HCT116 (cell line): ENCODE results near the gene METTL17. TPM values are rescaled to one million over a fixed set of nuclear protein-coding genes. Genes with fewer than 3 reads are reported as not detected.

ENCODE experiments used
- ATAC-seq: fragments of 200-7000 bp; cut with Tn5 transposase; 2 replicates; pipeline ENCODE4 v1.9.1; 2020; ENCODE audit warnings: mild to moderate bottlenecking, moderate library complexity
- BruUV-seq: library from RNA; stranded (reverse); fragments of 400-500 nt; replicated peaks from 2 replicates; lab custom pipeline; 2021; lab: Mats Ljungman, UMichigan
- CTCF ChIA-PET: fragments of 300-600 bp; sonication (Branson Sonifier 250); formaldehyde crosslinking; loops from one replicate; lab custom pipeline; 2021; ENCODE audit warnings: antibody characterized with exemption; lab: Charles Lee
- POLR2A ChIA-PET: fragments of 300-600, 350-600 bp; sonication (Branson Sonifier 250); formaldehyde crosslinking; loops from one replicate; lab custom pipeline; 2021; ENCODE audit warnings: antibody characterized with exemption; lab: Charles Lee
- RAD21 ChIA-PET, 2 experiments: fragments of 300-600 bp; sonication (Branson Sonifier 250); formaldehyde crosslinking; loops; one replicate each; lab custom pipeline; 2023; ENCODE audit warnings: low total read pairs in 2 of 2; ENCODE audit not compliant: uncharacterized antibody in 2 of 2, unreplicated experiment in 2 of 2, low non-redundant PET in 1 of 2; lab: Charles Lee
- DNase-seq: peaks from one replicate; pipeline ENCODE4 v3.0.0-alpha.2; 2010; ENCODE audit warnings: low read depth, low spot score
- H2AFZ ChIP-seq: fragments of 200-600 bp; shearing (Covaris generic), sonication (generic); 2 replicates; pipeline ENCODE4 v1.6.1; 2017; ENCODE audit warnings: low read depth, mixed run types, mixed read lengths, antibody characterized with exemption, low read length; ENCODE audit not compliant: poor library complexity, severe bottlenecking
- H3K27ac ChIP-seq: 2 replicates; pipeline ENCODE4 v1.5.1; 2012; ENCODE audit warnings: low read depth, low read length
- H3K27me3 ChIP-seq: fragments of 200-600 bp; sonication (generic); 2 replicates; pipeline ENCODE4 v1.6.1; 2016; ENCODE audit warnings: mixed run types, low read length, mixed read lengths; ENCODE audit not compliant: insufficient read depth
- H3K36me3 ChIP-seq, 2 experiments: fragments of 200-500 bp in 1 of 2; fragments of 200-600 bp in 1 of 2; sonication (Bioruptor generic) in 1 of 2; sonication (generic) in 1 of 2; 2 replicates each; pipeline versions ENCODE4 v1.5.1 to v1.6.1; 2014 to 2016; ENCODE audit warnings: low read length in 2 of 2, inconsistent platforms in 1 of 2, mixed read lengths in 1 of 2, mixed run types in 1 of 2; ENCODE audit not compliant: insufficient read depth in 2 of 2, control insufficient read depth in 1 of 2
- H3K4me1 ChIP-seq, 2 experiments: fragments of 200-600 bp in 1 of 2; sonication (generic) in 1 of 2; 2 replicates each; pipeline versions ENCODE4 v1.5.1 to v1.6.1; 2012 to 2017; ENCODE audit warnings: low read length in 2 of 2, inconsistent platforms in 1 of 2, mild to moderate bottlenecking in 1 of 2, mixed read lengths in 1 of 2, mixed run types in 1 of 2, moderate library complexity in 1 of 2; ENCODE audit not compliant: insufficient read depth in 2 of 2, control insufficient read depth in 1 of 2
- H3K4me2 ChIP-seq: fragments of 200-600 bp; sonication (generic); 2 replicates; pipeline ENCODE4 v1.6.1; 2017; ENCODE audit warnings: mixed run types, low read length, mixed read lengths
- H3K4me3 ChIP-seq, 2 experiments: fragments of 200-600 bp in 1 of 2; sonication (generic) in 1 of 2; replicated peaks in 1 of 2; 2 replicates each; pipeline ENCODE4 v1.5.1; 2011 to 2016; ENCODE audit warnings: low read length in 2 of 2, control low read depth in 1 of 2, low read depth in 1 of 2, mild to moderate bottlenecking in 1 of 2, mixed read lengths in 1 of 2, mixed run types in 1 of 2
- H3K79me2 ChIP-seq: fragments of 200-600 bp; sonication (generic); 2 replicates; pipeline ENCODE4 v1.6.1; 2017; ENCODE audit warnings: mild to moderate bottlenecking, mixed run types, low read length, moderate library complexity, mixed read lengths; ENCODE audit not compliant: insufficient read depth
- H3K9ac ChIP-seq: fragments of 200-600 bp; sonication (generic); 2 replicates; pipeline ENCODE4 v1.6.1; 2016; ENCODE audit warnings: low read length, mixed read lengths
- H3K9me2 ChIP-seq: fragments of 200-600 bp; sonication (generic), shearing (Covaris generic); 2 replicates; pipeline ENCODE4 v1.6.1; 2017; ENCODE audit warnings: mixed run types, mild to moderate bottlenecking, moderate library complexity; ENCODE audit not compliant: insufficient read depth
- H3K9me3 ChIP-seq, 2 experiments: fragments of 200-500 bp in 1 of 2; fragments of 200-600 bp in 1 of 2; sonication (Bioruptor generic) in 1 of 2; sonication (generic) in 1 of 2; 2 replicates each; pipeline ENCODE4 v1.6.1; 2014 to 2017; ENCODE audit warnings: low read length in 2 of 2, mixed read lengths in 2 of 2, inconsistent platforms in 1 of 2, low read depth in 1 of 2, mild to moderate bottlenecking in 1 of 2, mixed run types in 1 of 2, moderate library complexity in 1 of 2; ENCODE audit not compliant: control insufficient read depth in 1 of 2, insufficient read depth in 1 of 2
- H4K20me1 ChIP-seq: fragments of 200-600 bp; sonication (generic), shearing (Covaris generic); 2 replicates; pipeline ENCODE4 v1.6.1; 2017; ENCODE audit warnings: mixed run types, mild to moderate bottlenecking, moderate library complexity; ENCODE audit not compliant: insufficient read depth
- CEBPB ChIP-seq: IDR thresholded peaks from 2 replicates; pipeline ENCODE4 v1.6.1; 2012; ENCODE audit warnings: low read depth
- ELF1 ChIP-seq: IDR thresholded peaks from 2 replicates; pipeline ENCODE4 v1.6.1; 2012; ENCODE audit warnings: low read depth, borderline replicate concordance
- JUND ChIP-seq: IDR thresholded peaks from 2 replicates; pipeline ENCODE4 v1.6.1; 2012
- SP1 ChIP-seq: IDR thresholded peaks from 2 replicates; pipeline ENCODE4 v1.6.1; 2012; ENCODE audit warnings: low read depth
- SRF ChIP-seq: IDR thresholded peaks from 2 replicates; pipeline ENCODE4 v1.6.1; 2012; ENCODE audit warnings: low read depth
- YY1 ChIP-seq: IDR thresholded peaks from 2 replicates; pipeline ENCODE4 v1.6.1; 2011; ENCODE audit warnings: low read length, low read depth, moderate library complexity, mild to moderate bottlenecking; ENCODE audit not compliant: insufficient replicate concordance; ENCODE audit errors: extremely low read depth
- ZFX ChIP-seq: fragments of 450-650 bp; IDR thresholded peaks from 2 replicates; pipeline ENCODE4 v1.6.1; 2017
- ZNF274 ChIP-seq: fragments of 200-500 bp; sonication (Bioruptor generic); IDR thresholded peaks from 2 replicates; pipeline ENCODE4 v1.6.1; 2014; ENCODE audit warnings: mild to moderate bottlenecking, low read depth, low read length, inconsistent platforms
- intact Hi-C: fragments of 100-400 bp; cut with micrococcal nuclease; formaldehyde crosslinking; loops from 2 replicates; pipeline ENCODE4 v1.10.0; 2022
- total RNA-seq: library from RNA; stranded (reverse); gene quantifications from one replicate; pipeline ENCODE4 v1.2.1, GENCODE V29; 2021; ENCODE audit not compliant: unreplicated experiment
- TF ChIP-seq, protein P1 (sequence below), 3 experiments: fragments of 200-600 bp in 1 of 3; sonication (generic) in 1 of 3; IDR thresholded peaks in 2 of 3; conservative IDR thresholded peaks in 1 of 3; 2 replicates each; pipeline ENCODE4 v1.5.1; 2012 to 2017; ENCODE audit warnings: low read depth in 2 of 3, low read length in 2 of 3, antibody characterized with exemption in 1 of 3, borderline replicate concordance in 1 of 3, control low read depth in 1 of 3, mild to moderate bottlenecking in 1 of 3, mixed read lengths in 1 of 3, mixed run types in 1 of 3, moderate library complexity in 1 of 3; ENCODE audit not compliant: insufficient read depth in 1 of 3
- TF ChIP-seq, protein P2 (sequence below): IDR thresholded peaks from 2 replicates; pipeline ENCODE4 v1.6.1; 2012
- TF ChIP-seq, protein P3 (sequence below): IDR thresholded peaks from 2 replicates; pipeline ENCODE4 v1.6.1; 2011; ENCODE audit warnings: mild to moderate bottlenecking, low read length, moderate library complexity; ENCODE audit not compliant: insufficient replicate concordance; ENCODE audit errors: extremely low read depth

METTL17 gene
- total RNA-seq, 1 experiment from 2014 or later: 93.5 TPM

DNA sequence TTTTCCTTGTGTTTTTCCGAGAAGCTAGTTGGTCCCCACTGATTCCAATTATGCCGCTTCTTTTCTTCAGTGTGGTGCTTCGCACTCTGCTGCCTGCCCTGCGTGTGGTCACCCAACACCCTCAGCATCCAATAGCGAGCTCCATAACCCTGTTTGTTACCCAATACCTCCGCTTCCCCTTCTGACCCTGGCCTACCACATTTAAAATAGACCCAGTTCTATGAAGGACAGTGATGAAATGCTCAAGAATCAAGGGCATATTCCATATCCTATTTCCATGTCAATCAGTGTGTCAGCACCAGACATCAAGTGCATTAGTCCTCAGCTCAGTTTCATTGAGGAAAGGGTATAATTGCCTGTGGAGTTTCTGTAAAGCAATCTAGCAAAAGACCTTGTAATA lies 25.5 kb downstream of the METTL17 start:
- H4K20me1 ChIP-seq: no peaks in the 10 kb centered on the region
- H3K27ac ChIP-seq: no peak overlapping the region
- no peaks in the 10 kb centered on the region; a peak in 1 of 4 replicates for H3K36me3 ChIP-seq
- no TSS peak for BruUV-seq
- ATAC-seq (no peak), DNase-seq (no peak)
- peaks cover 18% of the 10 kb centered on the region; the same call in 1 of the 2 replicates for H3K27me3 ChIP-seq
- ChIA-PET POLR2A (interaction anchor here (1.1 to 1.6 kb wide), 3 partner anchors 52 to 89 kb away, joined by 3 to 5 read pairs (median 4); no protein-coding TSS in a partner anchor), CTCF (interaction anchor here (0.6 to 4.0 kb wide), 40 partner anchors 9 to 542 kb away, joined by 3 to 148 read pairs (median 5); partner anchors contain the start of genes CHD8, NDRG2, RNASE13 and RNASE7), RAD21 (interaction anchor here (1.0 to 3.6 kb wide), 12 partner anchors 9 to 89 kb away, joined by 3 to 30 read pairs (median 6); partner anchors contain the start of gene ARHGEF40 (in 1 of the 2))
- H3K9ac ChIP-seq: no peak overlapping the region
- H3K4me1 ChIP-seq: peaks cover 0 to 4% of the 10 kb centered on the region in 2 experiments; a peak in 1 of 4 replicates
- no peaks in the 10 kb centered on the region for H3K9me3 ChIP-seq
- H3K9me2 ChIP-seq: no peaks in the 10 kb centered on the region
- intact Hi-C loops: loop anchor here (1.0 to 10.0 kb wide), 2 partner anchors 77 to 539 kb away; no protein-coding TSS in a partner anchor
- no peak overlapping the region for H2AFZ ChIP-seq
- TF ChIP-seq, protein P1, sequence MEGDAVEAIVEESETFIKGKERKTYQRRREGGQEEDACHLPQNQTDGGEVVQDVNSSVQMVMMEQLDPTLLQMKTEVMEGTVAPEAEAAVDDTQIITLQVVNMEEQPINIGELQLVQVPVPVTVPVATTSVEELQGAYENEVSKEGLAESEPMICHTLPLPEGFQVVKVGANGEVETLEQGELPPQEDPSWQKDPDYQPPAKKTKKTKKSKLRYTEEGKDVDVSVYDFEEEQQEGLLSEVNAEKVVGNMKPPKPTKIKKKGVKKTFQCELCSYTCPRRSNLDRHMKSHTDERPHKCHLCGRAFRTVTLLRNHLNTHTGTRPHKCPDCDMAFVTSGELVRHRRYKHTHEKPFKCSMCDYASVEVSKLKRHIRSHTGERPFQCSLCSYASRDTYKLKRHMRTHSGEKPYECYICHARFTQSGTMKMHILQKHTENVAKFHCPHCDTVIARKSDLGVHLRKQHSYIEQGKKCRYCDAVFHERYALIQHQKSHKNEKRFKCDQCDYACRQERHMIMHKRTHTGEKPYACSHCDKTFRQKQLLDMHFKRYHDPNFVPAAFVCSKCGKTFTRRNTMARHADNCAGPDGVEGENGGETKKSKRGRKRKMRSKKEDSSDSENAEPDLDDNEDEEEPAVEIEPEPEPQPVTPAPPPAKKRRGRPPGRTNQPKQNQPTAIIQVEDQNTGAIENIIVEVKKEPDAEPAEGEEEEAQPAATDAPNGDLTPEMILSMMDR (IDR thresholded peaks at IDR 0.05 in 2 of 3, conservative IDR thresholded peaks at IDR 0.05 in 1 of 3; ENCODE audit: borderline replicate concordance in 1 of 3, insufficient read depth in 1 of 3, low read depth in 2 of 3, low read length in 2 of 3): no peak
- no peak for TF ChIP-seq ZNF274
- TF ChIP-seq, protein P2, sequence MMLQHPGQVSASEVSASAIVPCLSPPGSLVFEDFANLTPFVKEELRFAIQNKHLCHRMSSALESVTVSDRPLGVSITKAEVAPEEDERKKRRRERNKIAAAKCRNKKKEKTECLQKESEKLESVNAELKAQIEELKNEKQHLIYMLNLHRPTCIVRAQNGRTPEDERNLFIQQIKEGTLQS: no peak
- TF ChIP-seq ELF1: no peak
- no peak for TF ChIP-seq ZFX
- no peak for TF ChIP-seq JUND
- TF ChIP-seq, protein P3, sequence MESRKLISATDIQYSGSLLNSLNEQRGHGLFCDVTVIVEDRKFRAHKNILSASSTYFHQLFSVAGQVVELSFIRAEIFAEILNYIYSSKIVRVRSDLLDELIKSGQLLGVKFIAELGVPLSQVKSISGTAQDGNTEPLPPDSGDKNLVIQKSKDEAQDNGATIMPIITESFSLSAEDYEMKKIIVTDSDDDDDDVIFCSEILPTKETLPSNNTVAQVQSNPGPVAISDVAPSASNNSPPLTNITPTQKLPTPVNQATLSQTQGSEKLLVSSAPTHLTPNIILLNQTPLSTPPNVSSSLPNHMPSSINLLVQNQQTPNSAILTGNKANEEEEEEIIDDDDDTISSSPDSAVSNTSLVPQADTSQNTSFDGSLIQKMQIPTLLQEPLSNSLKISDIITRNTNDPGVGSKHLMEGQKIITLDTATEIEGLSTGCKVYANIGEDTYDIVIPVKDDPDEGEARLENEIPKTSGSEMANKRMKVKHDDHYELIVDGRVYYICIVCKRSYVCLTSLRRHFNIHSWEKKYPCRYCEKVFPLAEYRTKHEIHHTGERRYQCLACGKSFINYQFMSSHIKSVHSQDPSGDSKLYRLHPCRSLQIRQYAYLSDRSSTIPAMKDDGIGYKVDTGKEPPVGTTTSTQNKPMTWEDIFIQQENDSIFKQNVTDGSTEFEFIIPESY: no peak
- TF ChIP-seq SP1: no peak
- TF ChIP-seq SRF: no peak
- no peak for TF ChIP-seq YY1
- TF ChIP-seq CEBPB: no peak
- H3K79me2 ChIP-seq: no peaks in the 10 kb centered on the region
- no peak overlapping the region for H3K4me3 ChIP-seq
- no peak overlapping the region for H3K4me2 ChIP-seq
